Neuron (in vitro differentiated cells): Measurements from ENCODE around the gene GRIN2A.

Source experiments
- H2AFZ ChIP-seq: one replicate; pipeline ENCODE4 v1.6.1; 2013; ENCODE audit warnings: low read depth, mild to moderate bottlenecking, inconsistent platforms, low read length, moderate library complexity
- H3K27me3 ChIP-seq: one replicate; pipeline ENCODE4 v1.6.1; 2013; ENCODE audit warnings: low read length; ENCODE audit not compliant: insufficient read depth
- H3K36me3 ChIP-seq: one replicate; pipeline ENCODE4 v1.6.1; 2013; ENCODE audit warnings: low read length; ENCODE audit not compliant: insufficient read depth
- H3K4me1 ChIP-seq: one replicate; pipeline ENCODE4 v1.6.1; 2013; ENCODE audit warnings: low read length; ENCODE audit not compliant: insufficient read depth
- H3K4me3 ChIP-seq: 2 replicates; pipeline ENCODE4 v1.5.1; 2013; ENCODE audit warnings: mild to moderate bottlenecking, low read length, moderate library complexity
- H3K9me3 ChIP-seq: one replicate; pipeline ENCODE4 v1.6.1; 2013; ENCODE audit warnings: low read length

GRIN2A gene

DNA sequence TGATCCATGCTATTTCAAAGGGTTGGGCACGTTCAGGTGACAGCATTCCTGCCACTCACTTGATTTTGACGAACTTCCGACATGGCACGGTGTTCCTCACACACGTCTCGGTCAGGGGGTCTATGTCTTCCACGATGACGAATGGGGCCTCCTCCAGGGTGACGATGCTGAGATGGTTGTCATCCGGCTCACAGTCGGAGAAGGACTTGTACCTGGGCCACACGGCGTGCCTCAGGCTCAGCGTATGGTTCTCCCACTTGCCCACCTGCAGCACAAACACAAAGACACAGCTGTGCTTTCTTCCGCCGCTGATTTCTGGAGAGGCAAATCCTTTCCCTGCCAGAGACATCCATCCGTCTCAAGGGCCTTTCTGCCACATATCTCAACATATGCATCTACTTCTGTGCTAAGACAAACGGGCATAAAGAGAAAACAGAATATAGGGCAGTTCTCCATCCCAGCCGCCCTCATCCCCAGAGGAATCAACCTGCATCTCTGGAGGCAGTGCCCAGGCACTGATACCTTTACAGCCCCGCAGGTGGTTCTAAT, 332.5 kb downstream of the GRIN2A start:
- Histone ChIP-seq H3K4me3 (no peak overlapping the region), H3K9me3 (no peaks in the 10 kb centered on the region), H3K27me3 (no peaks in the 10 kb centered on the region), H3K36me3 (no peaks in the 10 kb centered on the region), H3K4me1 (no peaks in the 10 kb centered on the region), H2AFZ (no peak overlapping the region)

GRCh38 chr16:9847146-9847545, 335.1 kb downstream of the GRIN2A start:
- Histone ChIP-seq H2AFZ (no peak overlapping the region), H3K27me3 (no peaks in the 10 kb centered on the region), H3K36me3 (no peaks in the 10 kb centered on the region), H3K9me3 (no peaks in the 10 kb centered on the region), H3K4me1 (no peaks in the 10 kb centered on the region), H3K4me3 (no peak overlapping the region)

GRCh38 chr16:9846362-9847099, 335.7 kb downstream of the GRIN2A start:
- Histone ChIP-seq H3K4me1 (no peaks in the 10 kb centered on the region), H3K4me3 (no peak overlapping the region), H3K36me3 (no peaks in the 10 kb centered on the region), H3K27me3 (no peaks in the 10 kb centered on the region), H2AFZ (no peak overlapping the region), H3K9me3 (no peaks in the 10 kb centered on the region)

DNA sequence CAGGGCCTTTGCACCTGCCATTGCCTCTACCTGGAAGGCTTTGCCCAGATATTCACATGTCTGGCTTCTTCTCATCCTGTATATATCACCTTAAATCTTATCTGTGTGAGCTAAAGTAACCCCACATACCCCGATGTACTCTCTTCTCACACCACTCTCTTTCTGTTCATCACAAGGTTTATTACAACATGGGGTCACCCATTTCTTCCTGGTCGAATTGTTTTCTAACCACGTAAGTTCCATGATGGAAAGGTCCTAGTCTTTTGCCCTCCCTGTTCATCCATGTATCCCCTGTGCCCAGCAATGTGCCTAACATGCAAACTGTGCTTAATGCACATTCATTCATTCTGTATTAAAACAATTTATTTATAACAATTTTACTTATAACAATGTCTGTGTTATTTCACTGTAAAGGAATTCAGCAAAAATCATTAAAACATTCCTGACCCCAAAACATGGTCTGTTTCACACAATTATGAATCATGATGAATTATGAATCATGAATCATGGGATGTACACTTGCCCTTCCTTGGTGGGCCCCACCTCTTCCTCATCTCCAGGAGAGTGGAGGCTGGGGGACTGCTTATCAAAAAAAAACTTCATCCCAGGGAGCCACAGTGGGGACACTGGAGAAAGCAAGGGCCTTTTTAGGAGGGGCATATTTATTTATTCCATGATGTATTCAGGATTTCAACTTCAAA, 336.4 kb downstream of the GRIN2A start:
- H3K27me3 ChIP-seq: no peaks in the 10 kb centered on the region
- no peaks in the 10 kb centered on the region for H3K9me3 ChIP-seq
- H3K4me1 ChIP-seq: no peaks in the 10 kb centered on the region
- H3K36me3 ChIP-seq: no peaks in the 10 kb centered on the region
- H3K4me3 ChIP-seq: no peak overlapping the region
- no peak overlapping the region for H2AFZ ChIP-seq

DNA sequence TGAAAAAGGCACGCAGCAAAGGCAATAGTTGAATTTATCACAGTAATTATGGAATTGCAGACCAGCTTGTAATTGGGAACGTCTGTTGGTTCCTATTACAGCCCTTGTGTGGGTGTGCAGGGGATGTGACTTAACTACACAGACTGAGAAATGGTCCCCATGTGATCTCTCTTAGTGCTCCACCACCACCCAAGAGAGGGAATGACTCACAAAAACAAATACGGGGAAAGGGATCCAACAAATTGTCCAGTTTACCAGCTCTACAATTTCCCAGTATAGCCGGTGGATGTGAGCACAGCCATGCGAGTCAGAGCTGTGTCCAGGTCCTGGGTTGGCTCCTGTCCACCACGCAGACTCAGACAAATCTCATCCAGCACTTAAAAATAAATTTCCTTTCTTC, 337.9 kb downstream of the GRIN2A start:
- Histone ChIP-seq H3K4me1 (no peaks in the 10 kb centered on the region), H3K9me3 (no peaks in the 10 kb centered on the region), H3K36me3 (no peaks in the 10 kb centered on the region), H3K4me3 (no peak overlapping the region), H3K27me3 (no peaks in the 10 kb centered on the region), H2AFZ (no peak overlapping the region)

GRCh38 chr16:9843424-9844018, 338.7 kb downstream of the GRIN2A start:
- Histone ChIP-seq H3K27me3 (no peaks in the 10 kb centered on the region), H2AFZ (no peak overlapping the region), H3K36me3 (no peaks in the 10 kb centered on the region), H3K4me3 (no peak overlapping the region), H3K9me3 (no peaks in the 10 kb centered on the region), H3K4me1 (no peaks in the 10 kb centered on the region)

DNA sequence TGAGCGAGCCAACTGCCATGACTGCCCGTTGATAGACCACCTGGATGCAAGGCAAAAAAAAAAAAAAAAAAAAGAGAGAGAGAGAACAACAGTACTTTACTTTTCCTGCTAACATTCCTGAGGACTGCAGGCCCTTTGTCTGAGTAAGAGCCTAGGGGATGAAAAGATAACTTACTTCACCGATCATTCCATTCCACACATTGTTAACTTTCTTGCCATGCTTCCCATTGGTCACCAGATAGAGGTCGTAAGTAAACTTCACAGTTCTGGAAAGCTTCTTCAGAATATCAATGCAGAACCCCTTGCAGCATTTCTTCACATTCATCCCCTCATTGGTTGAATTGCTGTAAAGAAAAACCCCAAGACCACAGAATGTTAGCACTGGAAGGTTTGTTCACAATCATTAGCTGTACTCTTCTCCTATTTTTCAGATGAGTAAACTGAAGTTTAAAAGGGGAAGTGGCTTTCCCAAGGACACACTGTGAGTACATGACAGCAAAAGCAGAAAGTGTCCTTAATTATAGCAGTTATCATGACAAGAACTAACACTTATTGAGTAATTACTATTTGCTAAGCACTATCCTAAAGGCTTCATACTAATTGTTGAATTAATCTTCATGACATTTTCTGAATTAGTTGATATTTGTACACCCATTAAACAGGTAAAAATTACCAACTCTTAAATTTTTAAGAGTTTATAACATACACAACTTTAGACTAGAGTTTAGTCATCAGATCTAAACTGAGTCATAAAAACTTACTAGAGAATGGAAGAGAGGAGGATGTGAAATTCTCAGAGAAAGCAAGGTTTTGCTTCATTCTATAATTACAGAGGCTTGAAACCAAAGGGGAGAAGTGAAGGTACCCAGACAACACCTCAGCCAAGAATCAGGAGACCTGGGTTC, 341.2 kb downstream of the GRIN2A start:
- Histone ChIP-seq H3K36me3 (no peaks in the 10 kb centered on the region), H3K27me3 (no peaks in the 10 kb centered on the region), H3K4me1 (peaks cover 2% of the 10 kb centered on the region), H3K4me3 (no peak overlapping the region), H2AFZ (no peak overlapping the region), H3K9me3 (no peaks in the 10 kb centered on the region)

GRCh38 chr16:9837481-9837880, 344.7 kb downstream of the GRIN2A start:
- H3K36me3 ChIP-seq: no peaks in the 10 kb centered on the region
- no peaks in the 10 kb centered on the region for H3K9me3 ChIP-seq
- H2AFZ ChIP-seq: no peak overlapping the region
- H3K4me1 ChIP-seq: peaks cover 2% of the 10 kb centered on the region
- H3K27me3 ChIP-seq: no peaks in the 10 kb centered on the region
- no peak overlapping the region for H3K4me3 ChIP-seq

DNA sequence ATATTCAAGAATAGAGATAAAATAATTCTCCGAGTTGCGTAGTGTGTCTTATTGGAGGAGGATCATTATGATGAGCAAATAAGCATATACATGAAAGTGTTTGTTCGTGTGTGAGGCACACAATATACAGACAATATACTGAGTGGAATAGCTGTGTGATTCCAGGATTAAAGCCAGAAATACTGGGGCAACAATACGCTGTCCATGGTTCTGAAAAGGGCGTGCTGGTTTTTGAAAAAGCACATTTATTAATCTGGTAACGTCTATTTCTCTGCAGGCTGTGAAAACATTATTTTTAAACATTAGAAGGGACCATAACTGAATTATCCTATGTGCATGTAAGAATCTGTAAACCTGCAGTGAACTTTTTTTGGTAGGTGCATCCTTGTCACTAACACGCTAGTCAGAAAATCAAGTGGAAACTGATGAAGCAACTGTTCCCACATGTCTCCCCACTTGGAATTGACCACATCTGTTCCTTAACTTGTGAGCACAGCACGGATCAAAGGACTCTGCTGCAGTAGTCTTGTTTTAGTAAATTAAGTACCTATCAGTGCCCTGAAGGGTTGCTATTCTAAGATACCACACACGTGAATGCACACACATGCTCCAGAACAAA, 346.0 kb downstream of the GRIN2A start:
- peaks cover 2% of the 10 kb centered on the region for H3K4me1 ChIP-seq
- no peaks in the 10 kb centered on the region for H3K27me3 ChIP-seq
- H3K36me3 ChIP-seq: no peaks in the 10 kb centered on the region
- H3K4me3 ChIP-seq: no peak overlapping the region
- no peak overlapping the region for H2AFZ ChIP-seq
- no peaks in the 10 kb centered on the region for H3K9me3 ChIP-seq

DNA sequence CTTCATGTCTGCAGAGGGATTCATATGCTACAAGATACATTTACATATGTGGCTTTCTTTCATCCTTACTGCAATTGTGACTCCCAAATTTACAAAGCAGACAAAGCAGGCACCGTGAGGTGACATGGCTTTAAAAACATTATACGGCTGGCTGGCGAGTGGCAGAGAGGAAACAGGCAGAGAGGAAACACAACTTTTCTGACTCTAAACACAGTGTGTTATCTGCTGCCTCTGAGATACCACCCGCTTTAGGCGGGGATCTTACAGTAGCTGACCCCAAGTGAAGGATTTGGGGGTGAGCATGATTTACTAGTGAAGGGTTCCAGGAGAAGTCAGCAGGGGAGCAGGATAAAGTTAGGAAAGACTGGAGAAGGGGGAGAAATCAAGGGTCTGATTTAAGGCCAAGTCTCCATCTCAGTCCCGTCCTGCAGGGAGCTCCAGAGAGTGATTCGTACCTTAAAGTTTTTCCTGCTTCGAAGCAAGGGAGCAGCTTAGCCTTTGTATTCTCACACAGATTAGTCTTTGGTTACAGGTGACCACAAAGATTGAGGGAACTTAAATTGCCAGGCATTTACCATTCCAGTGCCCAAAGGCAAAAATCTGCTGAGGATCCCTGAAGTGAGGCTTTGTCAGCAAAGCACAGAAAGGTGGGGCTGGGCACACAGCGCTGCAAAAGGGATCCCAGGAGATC, 355.0 kb downstream of the GRIN2A start:
- H3K9me3 ChIP-seq: no peaks in the 10 kb centered on the region
- H3K4me3 ChIP-seq: no peak overlapping the region
- H3K27me3 ChIP-seq: no peaks in the 10 kb centered on the region
- no peaks in the 10 kb centered on the region for H3K4me1 ChIP-seq
- no peak overlapping the region for H2AFZ ChIP-seq
- H3K36me3 ChIP-seq: no peaks in the 10 kb centered on the region

DNA sequence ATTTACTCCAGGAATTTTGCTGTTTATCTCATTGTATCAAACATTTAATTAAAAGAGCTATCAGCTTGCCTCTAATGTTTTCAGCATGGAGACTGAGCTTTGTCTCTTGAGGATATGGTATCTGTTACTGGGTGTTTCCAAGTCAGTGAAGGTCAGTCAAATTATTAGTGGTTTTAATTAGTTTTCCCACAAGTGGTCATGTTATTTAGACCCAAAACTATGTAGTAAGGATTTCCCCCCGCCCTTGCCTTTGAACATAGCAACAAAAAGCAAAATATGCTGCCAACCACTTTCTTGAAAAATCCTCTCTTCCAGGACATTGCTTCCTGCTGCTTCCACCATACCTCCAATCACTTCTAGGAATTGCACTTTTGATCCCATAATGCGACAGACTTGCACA, 355.6 kb downstream of the GRIN2A start:
- H3K4me1 ChIP-seq: peaks cover under 1% of the 10 kb centered on the region
- H2AFZ ChIP-seq: no peak overlapping the region
- no peaks in the 10 kb centered on the region for H3K27me3 ChIP-seq
- H3K9me3 ChIP-seq: no peaks in the 10 kb centered on the region
- H3K36me3 ChIP-seq: no peaks in the 10 kb centered on the region
- H3K4me3 ChIP-seq: no peak overlapping the region
